Progenitor cell of endocrine pancreas (in vitro differentiated cells): Measurements from ENCODE around the gene ZCCHC4. TPM values are rescaled to one million over a fixed set of nuclear protein-coding genes. Genes with fewer than 3 reads are reported as not detected.

Experiments
- DNase-seq: peaks from one replicate; pipeline ENCODE4 v3.0.0; 2021; ENCODE audit warnings: low spot score; ENCODE audit not compliant: unreplicated experiment
- H3K27ac Mint-ChIP-seq: 2 replicates; pipeline ENCODE4 v1.8.0; 2021; ENCODE audit warnings: mild to moderate bottlenecking, moderate library complexity, mixed read lengths
- H3K27me3 Mint-ChIP-seq: 2 replicates; pipeline ENCODE4 v1.8.0; 2021; ENCODE audit warnings: mixed read lengths
- H3K36me3 Mint-ChIP-seq: 2 replicates; pipeline ENCODE4 v1.8.0; 2022; ENCODE audit warnings: mixed read lengths; ENCODE audit not compliant: insufficient read depth
- H3K4me1 Mint-ChIP-seq: 2 replicates; pipeline ENCODE4 v1.8.0; 2021; ENCODE audit warnings: low read depth, mixed read lengths
- H3K4me3 Mint-ChIP-seq: 2 replicates; pipeline ENCODE4 v1.8.0; 2021; ENCODE audit warnings: low read depth, mild to moderate bottlenecking, moderate library complexity, mixed read lengths
- H3K9me3 Mint-ChIP-seq: 2 replicates; pipeline ENCODE4 v1.8.0; 2021; ENCODE audit warnings: low read depth, mixed read lengths
- CTCF ChIP-seq: fragments of 200-600 bp; sonication (generic); IDR thresholded peaks from one replicate; pipeline ENCODE4 v1.5.0; 2021; ENCODE audit warnings: antibody characterized with exemption, mild to moderate bottlenecking; ENCODE audit not compliant: unreplicated experiment
- total RNA-seq: library from RNA; stranded (reverse); gene quantifications from 2 replicates; pipeline ENCODE4 v1.2.1, GENCODE V29; 2021

The ZCCHC4 gene
- total RNA-seq, 1 donor from 2014 or later: 12.1 TPM

GRCh38 chr4:25308761-25309160 lies 3.8 kb upstream of the ZCCHC4 start:
- H3K36me3 Mint-ChIP-seq: no peaks in the 10 kb centered on the region
- no peak for TF ChIP-seq CTCF
- no peak overlapping the region for H3K27ac Mint-ChIP-seq
- no peaks in the 10 kb centered on the region for H3K9me3 Mint-ChIP-seq
- no peak overlapping the region for H3K4me3 Mint-ChIP-seq
- H3K4me1 Mint-ChIP-seq: peaks cover 8% of the 10 kb centered on the region
- H3K27me3 Mint-ChIP-seq: no peaks in the 10 kb centered on the region
- no peak for DNase-seq

- Mint-ChIP-seq H3K4me3 (no peak overlapping the region), H3K4me1 (peaks cover 8% of the 10 kb centered on the region), H3K36me3 (no peaks in the 10 kb centered on the region), H3K27ac (no peak overlapping the region), H3K9me3 (no peaks in the 10 kb centered on the region), H3K27me3 (no peaks in the 10 kb centered on the region)
- no peak for TF ChIP-seq CTCF
- no peak for DNase-seq
Measured at GRCh38 chr4:25310066-25310802, 2.3 kb upstream of the ZCCHC4 start.

GRCh38 chr4:25310803-25311166 lies 1.8 kb upstream of the ZCCHC4 start:
- no peak overlapping the region for H3K27ac Mint-ChIP-seq
- H3K36me3 Mint-ChIP-seq: no peaks in the 10 kb centered on the region
- H3K9me3 Mint-ChIP-seq: no peaks in the 10 kb centered on the region
- TF ChIP-seq CTCF: no peak
- H3K4me3 Mint-ChIP-seq: no peak overlapping the region
- no peaks in the 10 kb centered on the region for H3K27me3 Mint-ChIP-seq
- no peak for DNase-seq
- peaks cover 8% of the 10 kb centered on the region for H3K4me1 Mint-ChIP-seq

- Mint-ChIP-seq H3K27me3 (no peaks in the 10 kb centered on the region), H3K27ac (peak overlapping the region; percentile 100), H3K4me1 (peaks cover 8% of the 10 kb centered on the region), H3K4me3 (peak overlapping the region; percentile 99), H3K36me3 (peaks cover 4% of the 10 kb centered on the region), H3K9me3 (no peaks in the 10 kb centered on the region)
- no peak for DNase-seq
- no peak for TF ChIP-seq CTCF
Measured at GRCh38 chr4:25313201-25313895, 774 bp downstream of the ZCCHC4 start.

- H3K9me3 Mint-ChIP-seq: no peaks in the 10 kb centered on the region
- no peak for TF ChIP-seq CTCF
- H3K27ac Mint-ChIP-seq: no peak overlapping the region
- no peak overlapping the region for H3K4me3 Mint-ChIP-seq
- H3K36me3 Mint-ChIP-seq: peaks cover 8% of the 10 kb centered on the region
- no peaks in the 10 kb centered on the region for H3K27me3 Mint-ChIP-seq
- DNase-seq: no peak
- peaks cover 3% of the 10 kb centered on the region for H3K4me1 Mint-ChIP-seq
Measured at GRCh38 chr4:25320336-25320735, 7.8 kb downstream of the ZCCHC4 start.
